ENCODE measurements around the gene ARFGEF3.

ARFGEF3 gene

DNA sequence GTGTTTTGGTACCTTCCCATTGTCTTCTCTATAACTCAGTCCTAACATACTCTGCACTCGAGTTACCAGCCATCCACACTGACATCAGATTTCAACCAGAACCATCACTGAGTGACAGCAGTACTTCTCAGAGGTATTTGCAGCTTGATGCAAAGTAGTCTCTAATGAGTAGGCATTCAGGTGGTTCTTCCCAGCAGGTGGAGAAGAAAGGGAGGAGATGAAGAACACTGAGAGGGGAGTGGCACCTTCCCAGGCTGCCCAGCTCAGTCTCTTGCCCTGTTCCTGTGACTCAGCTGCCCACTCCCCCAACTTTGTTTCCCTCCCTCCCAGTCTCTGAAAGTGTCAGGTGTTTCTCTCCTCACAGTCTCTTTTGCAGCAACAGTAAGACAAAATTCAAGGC lies 177.3 kb downstream of the ARFGEF3 start:
- H3K4me3 ChIP-seq (ENCODE audit: control insufficient read depth, low read depth, low read length) = no peak overlapping the region
- DNase-seq (ENCODE audit: low read depth) = no peak
- TF ChIP-seq, protein P1, sequence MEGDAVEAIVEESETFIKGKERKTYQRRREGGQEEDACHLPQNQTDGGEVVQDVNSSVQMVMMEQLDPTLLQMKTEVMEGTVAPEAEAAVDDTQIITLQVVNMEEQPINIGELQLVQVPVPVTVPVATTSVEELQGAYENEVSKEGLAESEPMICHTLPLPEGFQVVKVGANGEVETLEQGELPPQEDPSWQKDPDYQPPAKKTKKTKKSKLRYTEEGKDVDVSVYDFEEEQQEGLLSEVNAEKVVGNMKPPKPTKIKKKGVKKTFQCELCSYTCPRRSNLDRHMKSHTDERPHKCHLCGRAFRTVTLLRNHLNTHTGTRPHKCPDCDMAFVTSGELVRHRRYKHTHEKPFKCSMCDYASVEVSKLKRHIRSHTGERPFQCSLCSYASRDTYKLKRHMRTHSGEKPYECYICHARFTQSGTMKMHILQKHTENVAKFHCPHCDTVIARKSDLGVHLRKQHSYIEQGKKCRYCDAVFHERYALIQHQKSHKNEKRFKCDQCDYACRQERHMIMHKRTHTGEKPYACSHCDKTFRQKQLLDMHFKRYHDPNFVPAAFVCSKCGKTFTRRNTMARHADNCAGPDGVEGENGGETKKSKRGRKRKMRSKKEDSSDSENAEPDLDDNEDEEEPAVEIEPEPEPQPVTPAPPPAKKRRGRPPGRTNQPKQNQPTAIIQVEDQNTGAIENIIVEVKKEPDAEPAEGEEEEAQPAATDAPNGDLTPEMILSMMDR (IDR thresholded peaks at IDR 0.05; ENCODE audit: control insufficient read depth, insufficient read depth, low read depth, low read length, missing control alignments) = no peak

DNA sequence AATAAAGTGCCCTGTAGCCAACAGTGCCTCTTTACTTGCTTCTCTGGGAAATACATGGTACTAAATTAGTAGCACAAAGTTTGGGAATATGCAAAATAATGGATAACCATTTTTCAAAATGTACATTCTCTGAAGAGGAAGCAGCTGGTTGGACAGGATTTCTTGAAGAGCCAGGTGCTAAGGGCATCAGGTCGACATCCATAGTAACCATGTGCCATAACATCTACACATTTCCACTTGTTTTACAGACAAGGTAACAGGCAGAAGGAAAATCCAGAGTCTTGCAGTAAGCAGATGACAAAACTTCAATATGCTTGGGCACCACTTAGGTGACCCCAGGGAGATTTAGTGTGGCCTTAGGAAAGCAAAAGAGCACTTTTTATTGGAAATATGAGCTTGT lies 179.4 kb downstream of the ARFGEF3 start:
- H3K4me3 ChIP-seq (ENCODE audit: control insufficient read depth, low read depth, low read length) = no peak overlapping the region
- DNase-seq (ENCODE audit: low read depth) = no peak
- TF ChIP-seq, protein P1 (IDR thresholded peaks at IDR 0.05; ENCODE audit: control insufficient read depth, insufficient read depth, low read depth, low read length, missing control alignments) = no peak

GRCh38 chr6:138343112-138343511 lies 181.4 kb downstream of the ARFGEF3 start:
- no peak overlapping the region for H3K4me3 ChIP-seq (ENCODE audit: control insufficient read depth, low read depth, low read length)
- TF ChIP-seq, protein P1 (IDR thresholded peaks at IDR 0.05; ENCODE audit: control insufficient read depth, insufficient read depth, low read depth, low read length, missing control alignments) = no peak
- DNase-seq (ENCODE audit: low read depth) = no peak

DNA sequence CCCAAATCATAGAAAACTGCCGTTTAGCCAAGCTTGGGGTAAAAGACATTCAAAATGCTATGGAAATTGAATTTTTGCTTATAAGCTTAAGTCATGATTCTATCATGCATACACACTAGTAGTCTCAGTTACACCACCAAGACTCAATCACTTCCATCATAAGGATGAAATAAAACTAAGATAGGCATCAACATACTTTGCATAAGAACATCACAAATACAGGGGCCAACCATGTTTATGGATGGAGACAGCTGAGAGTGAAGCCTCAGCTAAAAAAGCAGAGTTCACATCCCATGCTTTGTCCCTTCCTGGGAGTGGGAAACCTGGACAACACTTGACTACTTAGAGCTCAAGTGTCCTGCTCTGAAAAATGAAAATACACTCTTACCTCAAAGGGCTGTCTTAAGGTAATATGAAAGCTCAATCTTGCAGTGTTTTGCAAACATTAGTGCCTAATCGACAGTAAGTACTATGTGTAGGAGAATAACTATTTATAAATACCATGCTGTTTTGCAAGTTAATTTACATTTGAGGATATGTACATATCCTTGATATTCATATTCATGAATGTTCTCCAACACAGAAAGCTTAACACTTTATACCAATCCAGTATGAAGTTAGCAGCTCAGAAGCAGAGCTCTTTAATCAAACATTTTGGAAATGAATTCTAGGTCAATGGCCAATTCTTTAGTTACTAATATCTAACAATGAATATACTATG lies 184.0 kb downstream of the ARFGEF3 start:
- no peak for DNase-seq (ENCODE audit: low read depth)
- H3K4me3 ChIP-seq (ENCODE audit: control insufficient read depth, low read depth, low read length) = no peak overlapping the region
- TF ChIP-seq, protein P1 (IDR thresholded peaks at IDR 0.05; ENCODE audit: control insufficient read depth, insufficient read depth, low read depth, low read length, missing control alignments) = no peak

- TF ChIP-seq, protein P1 (IDR thresholded peaks at IDR 0.05; ENCODE audit: control insufficient read depth, insufficient read depth, low read depth, low read length, missing control alignments) = no peak
- peak; percentile 8 for DNase-seq (ENCODE audit: low read depth)
Measured at GRCh38 chr6:138346302-138347195, 184.8 kb downstream of the ARFGEF3 start.

DNA sequence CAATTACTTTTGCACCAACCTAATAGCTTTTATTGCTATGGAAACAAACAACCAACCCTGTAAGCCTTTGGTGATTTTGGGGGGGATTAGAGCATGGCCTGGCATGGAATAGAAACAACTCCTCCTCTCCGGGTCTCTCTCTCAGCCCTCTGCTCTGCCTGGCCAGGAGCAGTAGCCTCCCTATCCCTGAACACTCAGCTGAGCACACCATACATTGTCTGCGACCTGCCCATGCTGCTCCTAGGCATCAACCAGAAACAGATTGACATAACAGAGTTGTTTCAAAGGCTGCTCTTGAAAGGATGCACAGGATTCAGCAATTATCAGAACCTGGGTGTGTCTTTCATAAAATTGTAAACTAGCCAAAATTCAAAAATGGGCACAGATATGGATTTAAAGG lies 186.1 kb downstream of the ARFGEF3 start:
- DNase-seq (ENCODE audit: low read depth) = no peak
- H3K4me3 ChIP-seq (ENCODE audit: control insufficient read depth, low read depth, low read length) = no peak overlapping the region
- TF ChIP-seq, protein P1 (IDR thresholded peaks at IDR 0.05; ENCODE audit: control insufficient read depth, insufficient read depth, low read depth, low read length, missing control alignments) = no peak

More at GRCh38 chr6:138346302-138347195, 184.8 kb downstream of the ARFGEF3 start:
- no peak overlapping the region for H3K4me3 ChIP-seq (ENCODE audit: control insufficient read depth, low read depth, low read length)
